Skin of body (tissue), 2 donors: Measurements from ENCODE around the gene NCDN. TPM values are rescaled to one million over a fixed set of nuclear protein-coding genes. Genes with fewer than 3 reads are reported as not detected.
A peak's percentile ranks its signal among the peaks of the same experiment; 100 is the strongest.

Experiments used
- DNase-seq: peaks from one replicate; lab custom pipeline; 2025; lab: John Stamatoyannopoulos, UW
- total RNA-seq: library from RNA; depleted of rRNA; stranded (reverse); fragments of >200 nt; gene quantifications from one replicate; pipeline ENCODE4 v1.2.3, GENCODE V29; 2014

NCDN gene
- total RNA-seq, 1 donor from 2014 or later: 7.0 TPM

DNA sequence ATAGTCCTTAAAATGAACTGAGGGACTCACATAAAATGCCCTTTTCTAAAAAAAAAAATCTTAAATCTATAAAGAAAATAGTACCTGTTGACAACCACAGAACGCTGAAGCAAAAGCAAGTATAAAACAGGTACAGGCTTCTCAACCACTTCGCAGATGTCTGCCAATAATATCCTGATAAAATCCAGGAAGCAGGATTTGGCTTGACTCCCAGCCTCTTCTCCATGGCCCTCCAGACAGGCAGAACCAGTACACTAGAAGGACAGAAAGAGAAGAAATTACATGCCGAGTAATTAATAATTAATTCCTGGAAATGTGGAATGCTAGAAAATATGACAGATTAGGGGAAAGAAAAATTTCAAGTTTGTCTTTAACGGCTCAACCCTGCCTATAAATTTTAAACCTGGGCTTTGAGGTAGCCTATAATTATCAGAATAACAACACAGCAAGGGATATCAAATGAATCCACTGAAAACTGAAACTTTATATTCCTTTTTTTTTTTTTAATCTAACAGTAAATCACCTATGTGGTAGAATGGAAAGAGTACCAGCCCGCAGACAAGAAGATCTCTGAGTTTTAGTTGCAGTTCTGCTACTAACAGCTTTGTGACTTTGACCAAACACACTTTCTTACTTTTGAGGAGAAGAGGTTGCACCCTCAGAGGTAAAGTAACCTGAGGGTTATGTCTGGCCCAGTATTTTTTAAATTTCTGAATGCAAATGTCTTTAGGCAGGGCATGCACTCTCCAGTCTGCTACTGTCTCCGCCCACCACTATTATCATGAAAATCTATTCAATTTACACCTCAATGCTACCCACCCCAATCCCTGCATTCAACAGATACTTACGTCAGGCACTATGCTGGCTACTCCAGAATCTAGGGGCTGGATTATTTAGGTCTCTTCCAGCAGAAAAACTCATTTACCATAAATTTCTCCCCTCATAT lies 3.1 kb upstream of the NCDN start:
- no peak for DNase-seq

DNA sequence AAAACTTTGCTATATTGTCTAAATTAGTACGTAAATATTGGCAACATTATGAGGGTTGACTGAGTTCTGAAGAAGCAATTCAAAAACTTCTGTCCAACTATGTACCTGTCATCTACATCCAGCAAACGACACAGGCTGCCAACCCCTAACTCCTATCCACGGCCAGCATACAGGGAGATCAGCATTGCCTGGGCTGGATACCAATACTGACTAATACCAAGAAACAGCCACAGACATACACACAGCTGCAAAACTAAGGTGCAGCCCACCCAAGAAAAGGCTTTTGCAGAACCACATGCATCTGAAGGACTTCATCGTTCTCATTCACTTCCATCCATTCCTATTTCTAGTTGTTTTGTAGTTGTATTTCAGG lies 2.4 kb upstream of the NCDN start:
- no peak for DNase-seq

DNA sequence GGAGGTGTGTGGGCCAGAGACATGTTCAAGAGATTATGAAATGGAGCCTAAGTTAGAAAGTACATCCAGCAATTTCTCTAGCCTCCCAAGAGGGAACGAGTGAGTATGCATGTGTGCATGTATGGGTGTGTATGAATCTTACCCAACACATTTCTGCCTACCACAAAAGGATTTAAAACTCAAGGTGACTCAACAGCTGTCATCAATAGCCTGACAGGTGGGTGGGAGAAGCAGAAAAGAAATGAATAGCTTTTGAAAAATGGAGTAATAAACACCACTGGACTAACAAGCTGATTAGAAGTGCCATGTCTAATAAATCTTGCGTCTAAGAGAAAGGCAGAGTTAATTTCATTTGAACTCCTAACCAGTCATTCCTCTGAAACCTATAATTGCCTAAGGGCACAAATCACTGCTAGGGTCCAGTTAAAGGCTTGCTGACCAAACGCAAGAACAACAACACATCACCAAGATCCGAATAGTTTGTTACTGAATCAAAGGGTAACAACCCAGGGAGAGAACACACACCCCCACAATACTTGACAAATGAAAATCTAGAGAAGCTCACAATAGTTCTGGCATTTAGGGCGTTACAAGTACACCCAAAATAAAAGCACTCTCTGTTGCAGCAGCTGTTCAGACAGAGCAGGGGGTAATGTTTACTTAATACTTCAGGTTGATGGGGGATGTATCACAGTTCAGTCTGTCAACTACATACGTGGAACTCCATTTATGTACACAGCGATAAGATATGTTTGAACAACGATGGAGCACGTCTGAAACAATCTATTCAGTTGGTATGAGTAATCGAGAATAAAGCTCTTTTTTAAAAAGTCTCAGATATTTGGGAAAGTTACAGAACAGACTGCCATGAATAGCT lies 1.8 kb upstream of the NCDN start:
- DNase-seq: no peak

DNA sequence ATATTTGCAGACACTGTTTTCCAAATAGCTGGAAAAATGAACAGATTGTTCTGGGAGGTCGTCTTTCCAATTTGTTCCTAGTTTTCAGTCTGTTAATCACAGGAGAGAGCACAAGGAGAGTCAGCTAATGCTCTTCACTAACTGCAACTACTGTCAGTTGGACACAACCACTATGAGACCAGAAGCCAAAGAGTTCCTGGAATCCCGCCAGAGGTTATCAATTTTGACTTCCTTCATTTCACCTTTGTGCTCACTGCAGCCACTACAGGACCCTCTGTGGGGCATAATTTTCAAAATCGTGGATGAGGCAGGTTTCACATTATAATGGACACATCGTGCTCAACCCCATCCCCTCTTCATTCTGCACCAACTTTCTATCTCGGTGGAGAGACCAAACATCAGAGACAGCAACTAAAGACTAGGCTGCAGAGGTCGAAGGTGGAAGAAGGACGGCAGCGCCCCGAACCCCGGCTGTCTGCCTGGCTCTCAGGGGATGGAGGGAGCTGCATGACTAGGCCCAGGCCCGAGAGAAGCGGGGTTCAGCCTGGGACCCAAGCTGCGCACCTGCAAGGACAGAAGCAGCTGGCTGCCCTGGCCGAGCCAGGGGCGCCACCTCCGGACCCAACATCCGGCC lies 998 bp upstream of the NCDN start:
- DNase-seq: no peak

DNA sequence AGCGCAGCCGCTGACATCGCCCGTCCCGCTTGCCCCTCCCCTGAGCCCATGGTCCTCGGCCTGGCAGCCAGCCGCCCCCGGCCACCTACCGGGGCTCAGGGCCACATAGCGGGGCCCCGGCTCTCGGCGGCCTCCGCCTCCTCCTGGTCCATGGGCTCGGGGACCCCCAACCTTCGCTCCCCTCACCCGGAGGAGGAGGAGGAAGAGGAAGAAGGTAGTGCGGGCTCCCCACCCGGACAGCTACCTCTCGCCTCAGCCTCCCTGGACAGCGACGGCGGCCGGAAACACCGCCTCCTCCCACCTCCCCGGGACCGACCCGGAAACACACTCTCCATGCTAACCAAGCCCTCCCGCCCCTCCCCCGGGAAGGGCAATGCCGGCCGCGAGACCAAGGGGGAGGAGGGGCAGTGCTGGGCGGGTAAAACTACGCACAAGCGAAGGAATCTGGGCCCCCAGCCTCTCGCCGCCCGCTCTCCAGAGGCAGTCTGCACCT lies 435 bp upstream of the NCDN start, which contains the start of gene KIAA0319L:
KIAA0319L (minus strand) TSS at position 286 of the 493 bp plus-strand sequence. CDS start 2,912 bp downstream, outside the sequence.
- no peak for DNase-seq

DNA sequence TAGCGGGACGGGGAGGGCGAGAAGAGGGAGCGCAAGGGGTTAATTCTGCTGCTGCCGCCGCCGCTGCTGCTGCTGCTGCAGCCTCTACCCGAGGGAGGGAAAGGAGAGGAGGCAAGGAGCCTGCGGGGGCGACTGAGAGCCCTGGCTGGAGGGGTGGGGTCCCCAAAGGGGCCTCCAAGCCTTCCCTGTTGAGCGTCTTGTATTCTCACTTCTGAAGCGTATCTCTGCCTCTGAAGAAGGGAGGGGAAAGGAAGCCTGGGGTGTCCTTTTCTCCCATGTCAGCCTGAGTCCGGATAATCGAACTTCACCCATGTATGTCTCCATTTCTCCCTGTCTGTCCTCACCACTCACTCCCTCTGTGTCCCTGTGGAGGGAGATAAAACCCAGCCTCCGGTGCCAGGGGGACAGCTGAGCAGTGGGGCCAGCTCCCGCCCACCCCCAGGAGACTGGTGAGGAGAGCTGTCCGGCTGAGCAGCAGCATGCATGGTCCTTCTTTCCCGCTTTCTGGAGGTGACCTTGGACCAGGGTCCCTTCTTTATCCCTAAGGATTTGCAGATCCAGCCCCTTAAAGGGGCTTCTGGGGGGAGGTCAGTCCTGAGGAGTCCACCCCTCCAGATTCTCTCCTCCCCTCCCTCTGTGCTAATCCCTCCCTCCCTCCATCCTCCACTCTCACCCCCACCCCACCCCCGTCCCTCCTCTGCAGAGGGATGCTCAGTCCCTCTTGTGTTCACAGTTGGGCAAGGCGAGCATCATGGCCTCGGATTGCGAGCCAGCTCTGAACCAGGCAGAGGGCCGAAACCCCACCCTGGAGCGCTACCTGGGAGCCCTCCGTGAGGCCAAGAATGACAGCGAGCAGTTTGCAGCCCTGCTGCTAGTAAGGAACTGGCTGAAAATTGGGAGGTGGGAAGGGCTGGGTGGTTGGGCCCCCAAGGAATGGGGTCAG lies 1.0 kb downstream of the NCDN start:
- DNase-seq: no peak

GRCh38 chr1:35559317-35559944 lies 1.8 kb downstream of the NCDN start:
- DNase-seq: no peak

GRCh38 chr1:35560256-35561225 lies 2.9 kb downstream of the NCDN start:
- no peak for DNase-seq

- DNase-seq: no peak
These were observed 3.8 kb downstream of the NCDN start for GRCh38 chr1:35561297-35561971.

GRCh38 chr1:35561972-35562680 lies 4.5 kb downstream of the NCDN start:
- DNase-seq: no peak

- no peak for DNase-seq
These were observed 5.6 kb downstream of the NCDN start for GRCh38 chr1:35563166-35563565.

DNA sequence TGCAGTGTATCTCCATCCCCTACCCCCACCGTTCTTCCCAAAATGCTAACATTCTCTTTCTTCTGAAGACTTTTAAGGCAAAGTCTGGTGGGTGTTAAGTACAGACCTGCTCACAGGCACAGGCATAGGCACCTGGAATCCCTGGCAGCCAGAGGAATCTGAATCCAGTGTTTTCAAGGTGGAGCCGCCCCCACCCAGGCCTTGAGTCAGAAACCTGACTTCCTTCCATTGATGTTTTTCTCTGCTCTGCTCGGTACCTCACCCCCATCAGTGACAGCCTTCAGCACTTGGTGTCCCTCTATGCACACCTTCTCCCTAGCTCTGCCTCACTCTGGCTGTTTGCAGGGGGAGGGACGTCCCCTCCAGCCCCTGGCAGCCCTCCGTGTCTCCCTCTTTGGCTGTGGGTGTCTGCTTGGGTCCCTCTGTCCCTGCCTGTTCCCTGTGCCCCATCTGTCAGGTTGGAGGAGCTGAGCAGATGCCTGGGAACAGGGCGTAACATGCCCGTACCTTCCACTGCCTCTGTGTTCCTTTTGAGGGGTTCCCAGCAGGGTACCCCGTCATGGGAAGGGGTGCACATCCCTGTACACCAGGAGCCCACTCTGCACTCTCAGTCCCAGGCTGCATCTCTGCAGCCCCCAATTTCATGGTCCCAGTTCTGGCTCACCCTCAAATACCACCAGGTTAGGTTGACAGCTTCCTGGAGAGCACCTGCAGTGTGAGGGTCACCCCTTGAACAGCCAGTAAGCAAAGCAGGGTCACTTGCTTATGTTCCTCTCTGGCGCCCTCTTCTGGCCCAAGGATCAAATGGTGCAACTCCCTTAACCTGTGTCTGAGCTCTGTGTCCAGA lies 6.7 kb downstream of the NCDN start:
- DNase-seq: peak; percentile 9

- DNase-seq: no peak
These were observed 7.5 kb downstream of the NCDN start for GRCh38 chr1:35564884-35565741.

- no peak for DNase-seq
These were observed 8.1 kb downstream of the NCDN start for GRCh38 chr1:35565742-35566133.

DNA sequence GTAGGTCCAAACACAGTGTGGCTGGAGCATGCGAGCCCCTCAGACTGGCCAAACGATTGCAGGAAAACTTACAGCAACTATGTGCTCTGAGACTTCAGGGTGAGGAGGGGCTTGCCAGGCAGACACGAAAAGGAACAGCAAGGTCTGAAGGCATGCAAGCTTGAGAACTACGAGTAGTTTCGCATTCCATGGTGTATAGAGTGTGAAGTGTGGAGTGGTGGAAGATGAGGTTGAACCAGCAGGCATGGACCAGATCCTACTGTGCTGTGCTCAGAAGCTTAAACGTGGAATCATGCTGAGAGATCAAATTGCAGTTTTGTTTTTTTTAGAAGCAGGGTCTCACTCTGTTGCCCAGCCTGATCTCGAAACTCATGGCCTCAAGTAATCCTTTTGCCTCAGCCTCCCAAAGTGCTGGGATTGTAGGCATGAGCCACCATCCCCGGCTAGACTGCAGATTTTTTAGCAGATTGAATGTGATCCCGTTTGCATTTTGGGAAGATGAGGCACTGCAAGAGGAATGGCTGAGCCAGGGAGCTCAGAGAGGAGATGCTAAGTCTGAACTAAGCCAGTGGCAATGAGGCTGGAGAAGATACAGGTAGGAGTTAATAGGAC lies 10.5 kb downstream of the NCDN start:
- DNase-seq: no peak
